MCF 10A (cell line): ENCODE measurements around the gene RRP1. TPM values are rescaled to one million over a fixed set of nuclear protein-coding genes. Genes with fewer than 3 reads are reported as not detected.

Source experiments
- BruUV-seq: library from RNA; stranded (reverse); fragments of 400-500 nt; replicated peaks from 2 replicates; lab custom pipeline; 2021; lab: Mats Ljungman, UMichigan
- CTCF ChIA-PET: fragments of 300-600 bp; sonication (Branson Sonifier 250); formaldehyde crosslinking; extraction: SDS; loops from one replicate; lab custom pipeline; 2021; ENCODE audit warnings: antibody characterized with exemption, inconsistent platforms; lab: Yijun Ruan, JAX
- POLR2A ChIA-PET: fragments of 300-600, 350-650 bp; sonication (Branson Sonifier 250); formaldehyde crosslinking; extraction: SDS; loops from one replicate; lab custom pipeline; 2020; ENCODE audit warnings: antibody characterized with exemption, inconsistent platforms; lab: Yijun Ruan, JAX
- DNase-seq: peaks from one replicate; pipeline ENCODE4 v3.0.0-alpha.2; 2018; ENCODE audit not compliant: unreplicated experiment
- H3K27ac Mint-ChIP-seq: one replicate; pipeline ENCODE4 v1.8.0; 2022; ENCODE audit warnings: mild to moderate bottlenecking, low read depth, mixed read lengths; ENCODE audit not compliant: unreplicated experiment
- H3K27me3 Mint-ChIP-seq: one replicate; pipeline ENCODE4 v1.8.0; 2022; ENCODE audit warnings: mixed read lengths; ENCODE audit not compliant: insufficient read depth, unreplicated experiment
- H3K36me3 Mint-ChIP-seq: one replicate; pipeline ENCODE4 v1.8.0; 2022; ENCODE audit warnings: mild to moderate bottlenecking, moderate library complexity, mixed read lengths; ENCODE audit not compliant: insufficient read depth, unreplicated experiment
- H3K4me1 Mint-ChIP-seq: one replicate; pipeline ENCODE4 v1.8.0; 2022; ENCODE audit warnings: mixed read lengths; ENCODE audit not compliant: insufficient read depth, unreplicated experiment
- H3K4me3 Mint-ChIP-seq: one replicate; pipeline ENCODE4 v1.8.0; 2022; ENCODE audit warnings: mild to moderate bottlenecking, moderate library complexity, mixed read lengths; ENCODE audit not compliant: unreplicated experiment
- H3K9me3 Mint-ChIP-seq: one replicate; pipeline ENCODE4 v1.8.0; 2022; ENCODE audit warnings: mixed read lengths; ENCODE audit not compliant: unreplicated experiment
- intact Hi-C: fragments of 100-400 bp; cut with micrococcal nuclease; formaldehyde crosslinking; loops from 2 replicates; pipeline ENCODE4 v1.14.1; 2022
- total RNA-seq: library from RNA; stranded (reverse); gene quantifications from 2 replicates; pipeline ENCODE4 v1.2.3, GENCODE V29; 2022
- TF ChIP-seq, protein P1 (sequence below): fragments of 200-600 bp; IDR thresholded peaks from one replicate; pipeline ENCODE4 v1.8.0; 2022; ENCODE audit warnings: antibody characterized with exemption, mild to moderate bottlenecking; ENCODE audit not compliant: unreplicated experiment

The RRP1 gene
- total RNA-seq, 1 experiment from 2014 or later: 56.0 TPM

DNA sequence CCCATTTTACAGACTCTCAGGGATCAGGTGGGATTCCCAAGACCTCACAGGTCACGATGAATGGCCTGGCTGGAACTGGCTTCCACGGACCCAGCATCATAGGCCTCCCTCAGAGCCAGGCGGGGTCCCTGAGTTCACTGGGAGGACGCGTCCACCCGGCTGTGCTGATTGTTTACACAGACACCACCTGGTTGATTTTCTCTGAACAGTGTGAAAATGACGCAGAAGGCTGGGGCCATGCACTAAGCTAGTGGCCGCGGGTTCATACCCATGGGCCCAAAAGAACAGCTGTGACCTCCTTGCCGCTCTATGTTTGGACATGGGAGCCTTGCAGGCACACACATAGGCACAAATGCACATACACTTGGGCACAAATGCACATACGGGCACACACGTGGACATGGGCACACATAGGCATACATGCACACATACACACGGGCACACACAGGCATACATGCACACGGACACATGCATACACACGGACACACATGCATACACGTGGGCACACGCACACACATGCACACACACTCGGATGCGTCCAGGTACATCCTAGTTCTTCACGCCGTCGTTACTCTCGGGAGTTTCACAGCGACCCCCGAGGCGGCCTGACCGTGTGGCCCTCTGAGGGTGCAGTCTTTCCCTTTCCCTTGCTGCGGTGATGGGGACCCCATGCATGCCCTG lies 36.5 kb upstream of the RRP1 start:
- intact Hi-C loops: no loop called here
- Mint-ChIP-seq H3K27ac (no peak overlapping the region), H3K27me3 (no peaks in the 10 kb centered on the region), H3K36me3 (peaks cover 90% of the 10 kb centered on the region), H3K4me3 (no peak overlapping the region), H3K9me3 (no peaks in the 10 kb centered on the region), H3K4me1 (peaks cover 5% of the 10 kb centered on the region)
- no TSS peak for BruUV-seq
- ChIA-PET POLR2A (no interaction called here), CTCF (no interaction called here)
- TF ChIP-seq, protein P1, sequence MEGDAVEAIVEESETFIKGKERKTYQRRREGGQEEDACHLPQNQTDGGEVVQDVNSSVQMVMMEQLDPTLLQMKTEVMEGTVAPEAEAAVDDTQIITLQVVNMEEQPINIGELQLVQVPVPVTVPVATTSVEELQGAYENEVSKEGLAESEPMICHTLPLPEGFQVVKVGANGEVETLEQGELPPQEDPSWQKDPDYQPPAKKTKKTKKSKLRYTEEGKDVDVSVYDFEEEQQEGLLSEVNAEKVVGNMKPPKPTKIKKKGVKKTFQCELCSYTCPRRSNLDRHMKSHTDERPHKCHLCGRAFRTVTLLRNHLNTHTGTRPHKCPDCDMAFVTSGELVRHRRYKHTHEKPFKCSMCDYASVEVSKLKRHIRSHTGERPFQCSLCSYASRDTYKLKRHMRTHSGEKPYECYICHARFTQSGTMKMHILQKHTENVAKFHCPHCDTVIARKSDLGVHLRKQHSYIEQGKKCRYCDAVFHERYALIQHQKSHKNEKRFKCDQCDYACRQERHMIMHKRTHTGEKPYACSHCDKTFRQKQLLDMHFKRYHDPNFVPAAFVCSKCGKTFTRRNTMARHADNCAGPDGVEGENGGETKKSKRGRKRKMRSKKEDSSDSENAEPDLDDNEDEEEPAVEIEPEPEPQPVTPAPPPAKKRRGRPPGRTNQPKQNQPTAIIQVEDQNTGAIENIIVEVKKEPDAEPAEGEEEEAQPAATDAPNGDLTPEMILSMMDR: no peak
- DNase-seq: no peak

DNA sequence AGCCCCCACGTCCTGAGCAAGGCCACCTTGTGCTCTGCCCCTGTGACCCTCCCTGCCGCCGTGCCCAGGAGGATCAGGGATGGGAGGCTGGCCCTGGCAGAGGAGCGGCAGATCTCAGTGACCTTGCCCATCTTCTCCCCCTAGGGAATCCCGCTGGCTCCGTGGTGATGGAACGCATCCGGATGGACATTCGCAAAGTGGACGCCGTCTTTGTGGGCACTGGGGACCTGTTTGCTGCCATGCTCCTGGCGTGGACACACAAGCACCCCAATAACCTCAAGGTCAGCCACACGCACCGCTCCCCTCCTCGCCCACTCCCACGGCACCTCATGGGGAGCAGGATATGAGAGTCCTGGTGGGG lies 36.0 kb upstream of the RRP1 start:
- BruUV-seq: no TSS peak
- Mint-ChIP-seq H3K4me1 (peaks cover 10% of the 10 kb centered on the region), H3K36me3 (peaks cover 90% of the 10 kb centered on the region), H3K27me3 (no peaks in the 10 kb centered on the region), H3K27ac (peak overlapping the region; percentile 39), H3K9me3 (no peaks in the 10 kb centered on the region), H3K4me3 (no peak overlapping the region)
- DNase-seq: no peak
- CTCF ChIA-PET: no interaction called here
- TF ChIP-seq, protein P1: no peak
- intact Hi-C loops: no loop called here
- POLR2A ChIA-PET: no interaction called here

DNA sequence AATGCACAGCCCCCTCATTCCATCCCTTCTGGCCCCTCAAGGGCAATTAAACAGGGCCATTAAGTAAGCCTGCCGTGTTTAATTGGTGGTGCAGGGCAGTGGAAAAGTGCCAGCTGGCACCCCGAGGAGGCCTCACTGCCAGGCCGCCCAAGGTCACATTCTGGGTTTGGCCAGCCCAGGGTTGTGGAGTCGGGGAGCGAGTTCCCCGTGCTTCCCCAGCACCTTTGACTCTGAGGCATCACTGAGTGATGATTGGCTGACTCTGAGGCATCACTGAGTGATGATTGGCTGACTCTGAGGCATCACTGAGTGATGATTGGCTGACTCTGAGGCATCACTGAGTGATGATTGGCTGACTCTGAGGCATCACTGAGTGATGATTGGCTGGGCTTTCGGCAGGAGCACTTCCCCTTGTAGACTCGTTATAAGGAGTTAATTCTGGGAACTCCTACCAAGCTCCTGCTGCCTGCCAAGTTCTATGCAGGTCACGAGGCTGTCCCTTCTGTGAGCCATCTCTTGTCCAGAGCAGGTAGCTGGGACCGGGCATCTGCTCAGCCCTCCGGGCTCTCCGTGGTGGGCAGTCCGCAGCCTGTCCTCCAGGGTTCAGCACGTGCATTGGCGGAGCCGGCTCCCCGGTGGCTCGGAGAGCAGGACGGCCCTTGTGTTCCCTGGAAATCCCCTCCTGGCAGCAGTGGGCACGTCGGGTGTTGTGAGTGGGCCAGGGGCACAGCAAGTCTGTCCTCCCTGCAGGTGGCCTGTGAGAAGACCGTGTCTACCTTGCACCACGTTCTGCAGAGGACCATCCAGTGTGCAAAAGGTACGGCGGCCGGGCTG lies 34.2 kb upstream of the RRP1 start:
- intact Hi-C loops: no loop called here
- ChIA-PET CTCF (interaction anchor here (1.7 kb wide), 1 partner anchor 27 kb away, joined by 4 read pairs; no protein-coding TSS in a partner anchor), POLR2A (interaction anchor here (0.7 kb wide), 1 partner anchor 55 kb away, joined by 3 read pairs; no protein-coding TSS in a partner anchor)
- H3K27ac Mint-ChIP-seq: no peak overlapping the region
- no peak overlapping the region for H3K4me3 Mint-ChIP-seq
- H3K27me3 Mint-ChIP-seq: no peaks in the 10 kb centered on the region
- peaks cover 87% of the 10 kb centered on the region for H3K36me3 Mint-ChIP-seq
- no peak for DNase-seq
- no peaks in the 10 kb centered on the region for H3K9me3 Mint-ChIP-seq
- TF ChIP-seq, protein P1: no peak
- H3K4me1 Mint-ChIP-seq: peaks cover 11% of the 10 kb centered on the region
- no TSS peak for BruUV-seq

DNA sequence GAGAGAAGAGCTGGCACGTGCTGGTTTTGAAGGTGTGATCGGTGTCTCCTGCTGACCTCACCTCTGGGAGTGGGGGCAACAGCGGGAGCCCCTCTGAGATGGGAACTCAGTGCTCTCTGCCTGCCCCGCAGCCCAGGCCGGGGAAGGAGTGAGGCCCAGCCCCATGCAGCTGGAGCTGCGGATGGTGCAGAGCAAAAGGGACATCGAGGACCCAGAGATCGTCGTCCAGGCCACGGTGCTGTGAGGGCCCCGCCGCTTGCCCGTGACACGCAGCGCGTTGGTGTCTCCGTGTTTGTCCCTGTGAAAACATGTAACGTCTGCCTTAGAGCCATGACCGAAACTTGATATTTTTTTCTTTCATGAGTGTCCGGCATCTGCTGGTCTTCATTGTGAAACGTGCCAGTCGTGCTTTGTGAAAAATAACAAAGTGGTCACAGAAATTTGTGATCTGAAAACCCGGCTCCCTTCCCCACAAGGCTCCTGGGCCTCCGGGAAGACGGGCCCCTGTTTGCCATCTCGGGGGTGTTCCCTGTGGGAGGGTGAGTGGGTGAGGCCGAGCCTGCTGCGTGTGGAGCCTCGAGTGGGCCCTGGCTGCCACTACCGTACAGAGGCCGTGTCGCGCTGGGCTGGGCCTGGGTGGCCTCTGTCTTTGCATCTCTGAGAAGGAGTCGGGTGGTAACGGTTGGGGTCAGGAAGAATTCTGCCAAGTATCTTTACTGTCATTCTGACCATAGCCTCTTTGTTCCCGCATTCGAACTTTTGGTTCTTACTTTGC lies 33.4 kb upstream of the RRP1 start:
- Mint-ChIP-seq H3K4me3 (no peak overlapping the region), H3K27ac (no peak overlapping the region), H3K27me3 (no peaks in the 10 kb centered on the region), H3K4me1 (peaks cover 11% of the 10 kb centered on the region), H3K9me3 (no peaks in the 10 kb centered on the region), H3K36me3 (peaks cover 79% of the 10 kb centered on the region)
- intact Hi-C loops: no loop called here
- TF ChIP-seq, protein P1: no peak
- no peak for DNase-seq
- BruUV-seq: no TSS peak
- CTCF ChIA-PET: interaction anchor here (1.7 kb wide), 1 partner anchor 28 kb away, joined by 4 read pairs; no protein-coding TSS in a partner anchor
- POLR2A ChIA-PET: no interaction called here
